Loucy (cell line): ENCODE results near the gene IL1R1.
A peak's percentile ranks its signal among the peaks of the same experiment; 100 is the strongest.

Source experiments
- H2AFZ ChIP-seq: fragments of 200-600 bp; sonication (generic); 2 replicates; pipeline ENCODE4 v1.6.0; 2016; ENCODE audit warnings: antibody characterized with exemption, mild to moderate bottlenecking, low read length, moderate library complexity
- H3F3A ChIP-seq: fragments of 200-600 bp; 2 replicates; pipeline ENCODE4 v1.6.0; 2016; ENCODE audit warnings: antibody characterized with exemption, low read depth, mild to moderate bottlenecking
- H3K27me3 ChIP-seq: fragments of 200-600 bp; sonication (generic); 2 replicates; pipeline ENCODE4 v1.6.1; 2014; ENCODE audit warnings: low read length, mild to moderate bottlenecking; ENCODE audit not compliant: insufficient read depth, poor library complexity, severe bottlenecking
- H3K36me3 ChIP-seq: fragments of 200-600 bp; sonication (generic); 2 replicates; pipeline ENCODE4 v1.6.1; 2016; ENCODE audit warnings: low read length; ENCODE audit not compliant: insufficient read depth
- H3K4me1 ChIP-seq: fragments of 200-600 bp; sonication (generic); 2 replicates; pipeline ENCODE4 v1.5.1; 2014; ENCODE audit warnings: low read length, mild to moderate bottlenecking; ENCODE audit not compliant: insufficient read depth, poor library complexity, severe bottlenecking
- H3K4me2 ChIP-seq: fragments of 200-600 bp; sonication (generic); 2 replicates; pipeline ENCODE4 v1.6.0; 2014; ENCODE audit warnings: antibody characterized with exemption, low read length, low read depth, mild to moderate bottlenecking; ENCODE audit not compliant: poor library complexity, severe bottlenecking
- H3K4me3 ChIP-seq: fragments of 200-600 bp; sonication (generic); 2 replicates; pipeline ENCODE4 v1.5.1; 2014; ENCODE audit warnings: low read length, mild to moderate bottlenecking, mixed read lengths; ENCODE audit not compliant: poor library complexity, severe bottlenecking
- H3K79me2 ChIP-seq: fragments of 200-600 bp; sonication (generic); 2 replicates; pipeline ENCODE4 v1.6.1; 2014; ENCODE audit warnings: low read length; ENCODE audit not compliant: insufficient read depth
- H3K9ac ChIP-seq: fragments of 200-600 bp; sonication (generic); 2 replicates; pipeline ENCODE4 v1.6.0; 2014; ENCODE audit warnings: mild to moderate bottlenecking, low read depth, low read length, moderate library complexity; ENCODE audit not compliant: poor library complexity, severe bottlenecking
- H3K9me2 ChIP-seq: fragments of 200-600 bp; sonication (generic); replicated peaks from 2 replicates; pipeline ENCODE4 v1.6.1; 2016; ENCODE audit warnings: low read depth, low read length, mixed read lengths
- H3K9me3 ChIP-seq: fragments of 200-600 bp; sonication (generic); 2 replicates; pipeline ENCODE4 v1.6.1; 2014; ENCODE audit warnings: mild to moderate bottlenecking, antibody characterized with exemption, low read length, low read depth; ENCODE audit not compliant: insufficient read depth
- H4K20me1 ChIP-seq: fragments of 200-600 bp; sonication (generic); 2 replicates; pipeline ENCODE4 v1.6.0; 2014; ENCODE audit warnings: antibody characterized with exemption, low read length, mild to moderate bottlenecking; ENCODE audit not compliant: insufficient read depth, poor library complexity, severe bottlenecking
- CTCF ChIP-seq: fragments of 200-600 bp; sonication (generic); conservative IDR thresholded peaks from 2 replicates; pipeline ENCODE4 v1.5.1; 2014; ENCODE audit warnings: mild to moderate bottlenecking, antibody characterized with exemption, low read length
- EZH2phosphoT487 ChIP-seq: fragments of 200-600 bp; IDR thresholded peaks from 2 replicates; pipeline ENCODE4 v1.6.1; 2018; ENCODE audit warnings: antibody characterized with exemption, mild to moderate bottlenecking, moderate library complexity, borderline replicate concordance

The IL1R1 gene

GRCh38 chr2:102185347-102185746, 42.8 kb downstream of the IL1R1 start:
- H3F3A ChIP-seq: no peaks in the 10 kb centered on the region
- peak; percentile 78 for TF ChIP-seq CTCF
- TF ChIP-seq EZH2phosphoT487: no peak
- H3K9me2 ChIP-seq: no peaks in the 10 kb centered on the region
- no peak overlapping the region for H3K9ac ChIP-seq
- no peak overlapping the region for H3K4me3 ChIP-seq
- H3K9me3 ChIP-seq: no peaks in the 10 kb centered on the region
- H4K20me1 ChIP-seq: no peaks in the 10 kb centered on the region
- no peaks in the 10 kb centered on the region for H3K36me3 ChIP-seq
- H2AFZ ChIP-seq: no peak overlapping the region
- H3K79me2 ChIP-seq: no peaks in the 10 kb centered on the region
- no peaks in the 10 kb centered on the region for H3K27me3 ChIP-seq
- no peaks in the 10 kb centered on the region for H3K4me1 ChIP-seq
- H3K4me2 ChIP-seq: no peak overlapping the region

- H3K9me3 ChIP-seq: no peaks in the 10 kb centered on the region
- H2AFZ ChIP-seq: no peak within 1 kb of the TSS
- no peak within 1 kb of the TSS for H3K9ac ChIP-seq
- H4K20me1 ChIP-seq: no peaks in the 10 kb centered on the region
- no peak for TF ChIP-seq CTCF
- no peak for TF ChIP-seq EZH2phosphoT487
- no peaks in the 10 kb centered on the region for H3K36me3 ChIP-seq
- H3K4me3 ChIP-seq: no peak within 1 kb of the TSS
- no peaks in the 10 kb centered on the region for H3K4me1 ChIP-seq
- no peaks in the 10 kb centered on the region for H3F3A ChIP-seq
- H3K79me2 ChIP-seq: no peaks in the 10 kb centered on the region
- H3K27me3 ChIP-seq: no peaks in the 10 kb centered on the region
- no peaks in the 10 kb centered on the region for H3K9me2 ChIP-seq
- H3K4me2 ChIP-seq: no peak within 1 kb of the TSS
Measured at GRCh38 chr2:102186791-102187495, 44.4 kb downstream of the IL1R1 start, which contains the start of gene IL1RL2. IL1RL2 (plus strand) TSS chr2:102187023; CDS start chr2:102187868, 845 bp downstream.

- H3K9ac ChIP-seq: no peak overlapping the region
- no peaks in the 10 kb centered on the region for H3K9me3 ChIP-seq
- no peak overlapping the region for H2AFZ ChIP-seq
- H3F3A ChIP-seq: no peaks in the 10 kb centered on the region
- no peak for TF ChIP-seq EZH2phosphoT487
- no peak for TF ChIP-seq CTCF
- no peaks in the 10 kb centered on the region for H3K4me1 ChIP-seq
- H3K79me2 ChIP-seq: no peaks in the 10 kb centered on the region
- no peak overlapping the region for H3K4me2 ChIP-seq
- no peaks in the 10 kb centered on the region for H3K36me3 ChIP-seq
- no peaks in the 10 kb centered on the region for H4K20me1 ChIP-seq
- H3K27me3 ChIP-seq: no peaks in the 10 kb centered on the region
- no peaks in the 10 kb centered on the region for H3K9me2 ChIP-seq
- no peak overlapping the region for H3K4me3 ChIP-seq
Measured at GRCh38 chr2:102187496-102188150, 45.1 kb downstream of the IL1R1 start.
